ENCODE results near the gene LTC4S. TPM values are rescaled to one million over a fixed set of nuclear protein-coding genes. Genes with fewer than 3 reads are reported as not detected.

The LTC4S gene
- polyA plus RNA-seq, 1 donor from 2014 or later: 5.9 TPM

GRCh38 chr5:179818746-179819295, 25.0 kb downstream of the LTC4S start:
- no peak for TF ChIP-seq MXI1 (conservative IDR thresholded peaks at IDR 0.05; ENCODE audit: poor library complexity, severe bottlenecking)
- peak; percentile 27 for TF ChIP-seq POLR2AphosphoS5 (IDR thresholded peaks at IDR 0.05)
- peak overlapping the region; percentile 20 for H3K27ac ChIP-seq (ENCODE audit: low read length)
- no peak overlapping the region for H2AFZ ChIP-seq (ENCODE audit: low read depth, low read length)
- H3K79me2 ChIP-seq (replicated peaks; ENCODE audit: insufficient read depth, low read length): peaks cover 12% of the 10 kb centered on the region
- no peaks in the 10 kb centered on the region for H3K9me3 ChIP-seq (ENCODE audit: low read length)
- H3F3A ChIP-seq (ENCODE audit: insufficient read depth, low read length, poor library complexity, severe bottlenecking): no peaks in the 10 kb centered on the region
- no peaks in the 10 kb centered on the region for H3K9me2 ChIP-seq (ENCODE audit: insufficient read depth, low read length)
- H3K4me3 ChIP-seq (ENCODE audit: low read length): peak overlapping the region; percentile 56
- H3K9ac ChIP-seq (ENCODE audit: low read length): peak overlapping the region; percentile 36
- H3K4me2 ChIP-seq (ENCODE audit: low read length): no peak overlapping the region
- no peaks in the 10 kb centered on the region for H4K20me1 ChIP-seq (ENCODE audit: insufficient read depth)
- peaks cover 4% of the 10 kb centered on the region for H3K27me3 ChIP-seq (ENCODE audit: insufficient read depth, low read depth, low read length)
- H3K36me3 ChIP-seq (ENCODE audit: insufficient read depth, low read length): no peaks in the 10 kb centered on the region

- peak overlapping the region; percentile 56 for H3K4me3 ChIP-seq (ENCODE audit: low read length)
- no peak overlapping the region for H3K4me2 ChIP-seq (ENCODE audit: low read length)
- no peaks in the 10 kb centered on the region for H3F3A ChIP-seq (ENCODE audit: insufficient read depth, low read length, poor library complexity, severe bottlenecking)
- H4K20me1 ChIP-seq (ENCODE audit: insufficient read depth): no peaks in the 10 kb centered on the region
- peak overlapping the region; percentile 80 for H3K27ac ChIP-seq (ENCODE audit: low read length)
- H2AFZ ChIP-seq (ENCODE audit: low read depth, low read length): no peak overlapping the region
- H3K27me3 ChIP-seq (ENCODE audit: insufficient read depth, low read depth, low read length): peaks cover 4% of the 10 kb centered on the region
- no peaks in the 10 kb centered on the region for H3K36me3 ChIP-seq (ENCODE audit: insufficient read depth, low read length)
- TF ChIP-seq CTCF (IDR thresholded peaks at IDR 0.05; ENCODE audit: poor library complexity, severe bottlenecking) (no peak), TAF1 (IDR thresholded peaks at IDR 0.05; ENCODE audit: low read depth) (no peak), EP300 (conservative IDR thresholded peaks at IDR 0.05; ENCODE audit: poor library complexity, severe bottlenecking) (no peak), SMC3 (conservative IDR thresholded peaks at IDR 0.05; ENCODE audit: poor library complexity) (no peak), EZH2 (IDR thresholded peaks at IDR 0.05; ENCODE audit: borderline replicate concordance, insufficient read depth, low read length, poor library complexity, severe bottlenecking) (no peak)
- H3K79me2 ChIP-seq (replicated peaks; ENCODE audit: insufficient read depth, low read length): peaks cover 12% of the 10 kb centered on the region
- no peaks in the 10 kb centered on the region for H3K9me3 ChIP-seq (ENCODE audit: low read length)
- H3K9me2 ChIP-seq (ENCODE audit: insufficient read depth, low read length): no peaks in the 10 kb centered on the region
- H3K9ac ChIP-seq (ENCODE audit: low read length): peak overlapping the region; percentile 16
Measured at GRCh38 chr5:179819296-179820126, 25.7 kb downstream of the LTC4S start.

- Histone ChIP-seq H3K27ac (ENCODE audit: low read length) (peak overlapping the region; percentile 80), H3K9me2 (ENCODE audit: insufficient read depth, low read length) (no peaks in the 10 kb centered on the region), H3K36me3 (ENCODE audit: insufficient read depth, low read length) (no peaks in the 10 kb centered on the region), H3K27me3 (ENCODE audit: insufficient read depth, low read depth, low read length) (peaks cover 4% of the 10 kb centered on the region), H3K79me2 (replicated peaks; ENCODE audit: insufficient read depth, low read length) (peaks cover 12% of the 10 kb centered on the region), H4K20me1 (ENCODE audit: insufficient read depth) (no peaks in the 10 kb centered on the region), H3K9ac (ENCODE audit: low read length) (peak overlapping the region; percentile 92), H3K9me3 (ENCODE audit: low read length) (no peaks in the 10 kb centered on the region), H3K4me2 (ENCODE audit: low read length) (peak overlapping the region; percentile 68), H2AFZ (ENCODE audit: low read depth, low read length) (no peak overlapping the region), H3K4me3 (ENCODE audit: low read length) (peak overlapping the region; percentile 99), H3F3A (ENCODE audit: insufficient read depth, low read length, poor library complexity, severe bottlenecking) (no peaks in the 10 kb centered on the region)
- no peak for TF ChIP-seq RAD21 (conservative IDR thresholded peaks at IDR 0.05)
- no peak for TF ChIP-seq EZH2 (IDR thresholded peaks at IDR 0.05; ENCODE audit: borderline replicate concordance, insufficient read depth, low read length, poor library complexity, severe bottlenecking)
- no peak for TF ChIP-seq EP300 (conservative IDR thresholded peaks at IDR 0.05; ENCODE audit: poor library complexity, severe bottlenecking)
- no peak for TF ChIP-seq MXI1 (conservative IDR thresholded peaks at IDR 0.05; ENCODE audit: poor library complexity, severe bottlenecking)
- no peak for TF ChIP-seq TAF1 (IDR thresholded peaks at IDR 0.05; ENCODE audit: low read depth)
- TF ChIP-seq POLR2AphosphoS5 (IDR thresholded peaks at IDR 0.05): no peak
- no peak for TF ChIP-seq CTCF (IDR thresholded peaks at IDR 0.05; ENCODE audit: poor library complexity, severe bottlenecking)
- TF ChIP-seq REST (IDR thresholded peaks at IDR 0.05; ENCODE audit: borderline replicate concordance): no peak
- TF ChIP-seq SMC3 (conservative IDR thresholded peaks at IDR 0.05; ENCODE audit: poor library complexity): no peak
Measured at GRCh38 chr5:179820127-179820482, 26.3 kb downstream of the LTC4S start.

All from neural cell (in vitro differentiated cells).